ES-I3 (cell line): ENCODE data around the gene MYMK.
A peak's percentile ranks its signal among the peaks of the same experiment; 100 is the strongest.

Experiments used
- H3K36me3 ChIP-seq: 2 replicates; pipeline ENCODE4 v1.6.1; 2013; ENCODE audit warnings: mild to moderate bottlenecking, low read length, control low read depth, moderate library complexity; ENCODE audit not compliant: insufficient read depth
- H3K4me1 ChIP-seq: 2 replicates; pipeline ENCODE4 v1.6.1; 2013; ENCODE audit warnings: mild to moderate bottlenecking, control low read depth, low read length; ENCODE audit not compliant: insufficient read depth
- H3K9ac ChIP-seq: 2 replicates; pipeline ENCODE4 v1.6.1; 2013; ENCODE audit warnings: low read depth, mild to moderate bottlenecking, low read length, moderate library complexity
- H3K9me3 ChIP-seq: 2 replicates; pipeline ENCODE4 v1.6.1; 2013; ENCODE audit warnings: mild to moderate bottlenecking, low read length, moderate library complexity; ENCODE audit not compliant: control insufficient read depth, insufficient read depth

The MYMK gene

DNA sequence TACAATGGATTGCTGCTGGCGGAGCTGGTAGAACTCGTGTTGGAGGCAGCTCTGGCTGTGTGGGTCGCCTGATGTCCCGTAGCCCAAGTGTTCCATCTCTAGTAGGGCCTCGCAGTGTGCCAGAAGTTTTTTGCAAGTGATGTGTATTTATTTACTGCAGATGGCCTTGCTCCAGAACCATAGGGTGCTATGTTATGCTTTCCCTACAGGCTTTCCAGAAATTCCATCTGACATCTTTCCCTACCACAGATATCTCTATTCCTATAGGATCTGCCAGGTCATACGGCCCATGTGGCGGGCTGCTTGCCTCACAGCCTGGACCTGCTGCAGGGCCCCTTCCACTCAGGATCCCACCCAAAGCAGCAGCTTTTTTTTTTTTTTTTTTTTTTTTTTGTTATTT is 26.7 kb upstream of the MYMK start:
- no peaks in the 10 kb centered on the region for H3K36me3 ChIP-seq
- no peak overlapping the region for H3K9ac ChIP-seq
- H3K4me1 ChIP-seq, result peaks cover 8% of the 10 kb centered on the region; the same call in 1 of the 2 replicates
- H3K9me3 ChIP-seq, result no peaks in the 10 kb centered on the region

GRCh38 chr9:133547116-133547515 is 22.4 kb upstream of the MYMK start:
- Histone ChIP-seq H3K36me3 (no peaks in the 10 kb centered on the region), H3K9me3 (no peaks in the 10 kb centered on the region), H3K4me1 (no peaks in the 10 kb centered on the region; the same call in 1 of the 2 replicates), H3K9ac (no peak overlapping the region)

DNA sequence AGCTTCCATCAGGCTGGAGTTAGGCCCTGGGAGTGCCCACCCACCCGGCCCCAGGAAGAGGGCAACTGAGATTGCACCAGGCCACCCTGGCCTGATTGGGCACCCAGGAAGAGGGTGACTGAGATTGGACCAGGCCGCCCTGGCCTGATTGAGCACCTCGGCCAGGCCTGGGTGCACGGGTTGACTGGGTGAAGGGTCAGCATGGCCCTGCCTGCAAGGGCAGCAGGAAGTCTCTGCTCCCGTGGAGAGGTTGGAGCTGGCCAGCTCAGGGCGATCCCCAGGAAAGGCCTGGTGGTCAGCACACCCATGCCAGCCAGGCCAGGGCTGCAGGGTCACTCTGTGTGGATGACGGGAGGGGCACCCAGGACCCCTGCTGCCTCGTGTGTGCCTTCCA is 21.5 kb upstream of the MYMK start:
- no peak overlapping the region for H3K9ac ChIP-seq

DNA sequence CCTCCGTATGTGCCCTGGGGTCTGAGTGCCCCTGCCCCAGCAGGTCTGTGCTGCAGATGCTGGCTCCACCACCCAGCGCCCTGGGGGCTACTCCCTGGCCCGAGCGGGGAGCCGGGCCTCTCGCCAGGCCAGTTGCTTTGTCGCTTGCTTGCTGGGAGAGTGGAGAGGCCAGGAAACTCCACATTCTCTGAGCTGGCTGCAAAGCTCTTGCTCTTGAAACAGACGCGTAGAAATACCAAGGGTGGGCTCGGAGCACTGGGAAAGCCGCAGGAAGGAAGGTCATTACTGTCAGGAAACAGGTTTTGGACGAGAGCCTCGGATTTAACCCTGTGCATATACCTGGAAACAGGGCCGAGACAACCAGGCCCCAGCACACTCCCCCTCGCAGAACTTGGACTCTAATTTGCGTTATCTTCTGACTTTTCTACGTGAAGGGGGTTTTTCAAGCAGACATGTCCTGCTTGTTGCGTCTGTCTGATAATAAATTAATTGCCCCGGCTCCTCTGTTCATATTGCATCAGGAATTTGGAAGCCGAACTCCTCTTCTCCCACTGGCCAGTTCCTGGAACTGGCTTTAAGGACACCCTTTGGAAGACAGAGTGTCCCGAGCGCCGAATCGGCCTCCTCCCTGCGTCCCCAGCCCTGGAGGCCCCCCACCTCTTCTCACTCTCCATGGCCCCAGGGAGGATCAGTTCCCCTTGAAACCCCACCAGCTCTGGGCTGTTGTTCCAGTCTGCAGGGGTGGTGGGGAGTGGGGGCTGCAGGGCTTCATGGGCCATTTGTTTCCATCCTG is 20.9 kb upstream of the MYMK start:
- H3K4me1 ChIP-seq, result no peaks in the 10 kb centered on the region; the same call in 1 of the 2 replicates
- no peaks in the 10 kb centered on the region for H3K9me3 ChIP-seq
- no peaks in the 10 kb centered on the region for H3K36me3 ChIP-seq
- no peak overlapping the region for H3K9ac ChIP-seq

More for the DNA sequence above, 21.5 kb upstream of the MYMK start:
- Histone ChIP-seq H3K9me3 (no peaks in the 10 kb centered on the region), H3K4me1 (no peaks in the 10 kb centered on the region; the same call in 1 of the 2 replicates), H3K36me3 (no peaks in the 10 kb centered on the region)

GRCh38 chr9:133543772-133544467 is 19.2 kb upstream of the MYMK start:
- Histone ChIP-seq H3K9me3 (no peaks in the 10 kb centered on the region), H3K4me1 (peaks cover 13% of the 10 kb centered on the region; the same call in 1 of the 2 replicates), H3K36me3 (no peaks in the 10 kb centered on the region), H3K9ac (no peak overlapping the region)

DNA sequence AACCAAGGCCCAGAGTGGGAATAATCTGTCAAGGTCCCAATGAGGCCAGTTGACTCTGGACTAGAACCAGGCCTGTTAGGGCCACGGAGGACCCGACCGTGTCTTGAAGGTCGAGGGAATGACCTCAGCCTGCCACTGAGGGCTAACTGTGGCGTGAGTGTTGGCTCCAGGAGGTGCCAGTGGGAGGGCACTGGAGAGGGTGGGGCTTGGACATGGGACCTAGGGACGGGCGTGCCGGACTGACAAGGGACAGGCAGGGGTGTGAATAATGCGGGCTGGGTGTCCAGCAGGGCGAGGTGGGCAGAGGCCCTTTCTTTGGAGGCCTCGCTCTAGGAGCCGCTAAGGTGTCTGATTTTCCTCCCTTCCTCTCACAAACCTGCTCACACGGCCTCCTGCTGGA is 17.2 kb upstream of the MYMK start:
- Histone ChIP-seq H3K36me3 (no peaks in the 10 kb centered on the region), H3K9me3 (no peaks in the 10 kb centered on the region), H3K4me1 (peaks cover 14% of the 10 kb centered on the region; the same call in 1 of the 2 replicates), H3K9ac (no peak overlapping the region)

DNA sequence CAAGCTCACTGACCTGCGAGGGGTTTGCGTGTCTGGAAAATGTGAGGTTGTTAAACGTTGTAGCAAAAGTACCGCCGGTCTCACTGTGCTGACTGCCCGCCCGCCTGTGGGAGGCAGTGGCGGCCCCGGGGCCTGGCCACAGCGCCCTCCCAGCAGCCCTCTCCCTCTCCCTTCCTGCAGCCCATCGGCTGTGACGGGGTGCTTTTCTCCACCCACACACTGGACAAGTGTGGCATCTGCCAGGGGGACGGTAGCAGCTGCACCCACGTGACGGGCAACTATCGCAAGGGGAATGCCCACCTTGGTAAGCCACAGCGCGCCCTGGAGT is 15.9 kb upstream of the MYMK start:
- H3K4me1 ChIP-seq, result peaks cover 14% of the 10 kb centered on the region; the same call in 1 of the 2 replicates
- H3K36me3 ChIP-seq, result no peaks in the 10 kb centered on the region
- H3K9ac ChIP-seq, result no peak overlapping the region
- no peaks in the 10 kb centered on the region for H3K9me3 ChIP-seq

- Histone ChIP-seq H3K9me3 (no peaks in the 10 kb centered on the region), H3K4me1 (peaks cover 14% of the 10 kb centered on the region; the same call in 1 of the 2 replicates), H3K36me3 (no peaks in the 10 kb centered on the region), H3K9ac (peak overlapping the region; percentile 16; the same call in 1 of the 2 replicates)
These were observed 15.4 kb upstream of the MYMK start for GRCh38 chr9:133539991-133540697.

GRCh38 chr9:133538851-133539833 is 14.4 kb upstream of the MYMK start:
- Histone ChIP-seq H3K4me1 (peaks cover 14% of the 10 kb centered on the region; the same call in 1 of the 2 replicates), H3K9ac (peak overlapping the region; percentile 16; the same call in 1 of the 2 replicates), H3K36me3 (no peaks in the 10 kb centered on the region), H3K9me3 (no peaks in the 10 kb centered on the region)

- peaks cover 20% of the 10 kb centered on the region; the same call in 1 of the 2 replicates for H3K4me1 ChIP-seq
- no peaks in the 10 kb centered on the region for H3K9me3 ChIP-seq
- no peak overlapping the region for H3K9ac ChIP-seq
- no peaks in the 10 kb centered on the region for H3K36me3 ChIP-seq
These were observed 13.4 kb upstream of the MYMK start for GRCh38 chr9:133538176-133538575.

DNA sequence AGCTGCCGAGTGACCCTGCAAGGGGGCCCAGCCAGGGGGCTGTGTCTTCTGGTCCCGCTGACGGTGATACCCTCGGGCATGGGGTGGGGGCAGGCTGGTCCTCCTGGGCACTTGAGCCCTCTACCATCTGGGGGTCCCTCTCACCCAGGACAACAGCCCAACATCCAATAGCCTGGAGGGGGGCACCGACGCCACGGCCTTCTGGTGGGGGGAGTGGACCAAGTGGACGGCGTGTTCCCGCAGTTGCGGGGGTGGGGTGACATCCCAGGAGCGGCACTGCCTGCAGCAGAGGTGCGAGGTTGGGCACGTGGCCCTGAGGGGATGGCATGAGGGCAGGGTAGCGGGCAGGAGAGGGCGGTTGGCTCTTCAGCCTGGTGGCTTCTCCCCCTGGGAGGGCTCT is 12.5 kb upstream of the MYMK start:
- Histone ChIP-seq H3K9ac (no peak overlapping the region), H3K36me3 (no peaks in the 10 kb centered on the region), H3K9me3 (no peaks in the 10 kb centered on the region), H3K4me1 (peaks cover 20% of the 10 kb centered on the region; the same call in 1 of the 2 replicates)

DNA sequence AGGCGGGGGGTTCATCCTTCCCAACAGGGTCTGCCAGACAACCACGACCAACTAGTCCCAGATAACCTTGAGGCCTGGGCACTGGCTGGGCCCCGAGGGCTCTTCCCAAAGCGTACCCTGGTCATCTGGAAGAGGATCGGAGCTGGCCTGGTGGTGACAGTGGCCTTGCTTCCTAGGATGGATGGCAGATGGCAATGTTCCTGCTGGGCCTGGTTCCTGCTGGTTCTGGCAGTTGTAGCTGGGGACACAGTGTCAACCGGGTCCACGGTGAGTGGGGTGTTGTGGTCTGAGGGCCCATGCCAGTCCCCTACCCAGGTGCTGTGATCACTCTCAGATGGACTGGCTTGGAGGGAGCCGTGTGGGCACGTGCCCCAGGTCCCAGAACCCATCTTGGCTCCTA is 11.8 kb upstream of the MYMK start:
- H3K9ac ChIP-seq, result no peak overlapping the region
- no peaks in the 10 kb centered on the region for H3K36me3 ChIP-seq
- no peaks in the 10 kb centered on the region for H3K9me3 ChIP-seq
- H3K4me1 ChIP-seq, result peaks cover 20% of the 10 kb centered on the region; the same call in 1 of the 2 replicates

DNA sequence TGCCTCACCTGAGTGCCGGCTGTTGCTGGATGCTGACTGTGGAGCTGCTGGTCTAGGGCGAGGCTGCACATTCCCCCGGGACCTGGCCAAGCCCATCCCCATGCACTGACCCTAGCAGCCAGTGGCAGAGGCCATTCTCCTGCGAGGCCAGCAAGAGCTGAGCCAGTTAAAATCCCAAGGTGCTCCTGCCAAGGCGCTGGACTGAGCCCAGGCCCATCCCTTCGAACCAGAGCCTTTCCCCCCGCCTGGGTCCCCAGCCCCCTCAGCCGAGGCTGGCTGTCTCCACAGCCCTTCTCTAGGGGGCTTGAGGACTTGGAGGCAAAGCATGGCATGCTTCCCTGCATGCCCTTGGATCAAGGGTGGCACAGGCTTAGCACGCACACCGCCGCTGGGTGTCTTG is 11.3 kb upstream of the MYMK start:
- no peaks in the 10 kb centered on the region for H3K9me3 ChIP-seq
- H3K9ac ChIP-seq, result no peak overlapping the region
- H3K36me3 ChIP-seq, result no peaks in the 10 kb centered on the region
- H3K4me1 ChIP-seq, result peaks cover 20% of the 10 kb centered on the region; the same call in 1 of the 2 replicates
